Suprapubic skin (tissue), 3 donors: ENCODE data around the gene DGKH.

ENCODE experiments used
- EP300 ChIP-seq: sonication (generic); formaldehyde crosslinking; IDR thresholded peaks from one replicate; pipeline ENCODE4 v1.6.1; 2017; ENCODE audit warnings: antibody characterized with exemption
- POLR2A ChIP-seq, 2 donors: fragments of 450-650 bp; IDR thresholded peaks; one replicate each; pipeline ENCODE4 v1.6.1; 2017; ENCODE audit warnings: antibody characterized with exemption in 2 of 2, mild to moderate bottlenecking in 2 of 2, moderate library complexity in 2 of 2
- TF ChIP-seq, protein P1 (sequence below), 2 donors: fragments of 200-600 bp in 1 of 2; fragments of 450-650 bp in 1 of 2; sonication (generic) in 1 of 2; IDR thresholded peaks; one replicate each; pipeline ENCODE4 v1.5.1; 2016 to 2019; ENCODE audit warnings: antibody characterized with exemption in 2 of 2, mild to moderate bottlenecking in 1 of 2, moderate library complexity in 1 of 2

DNA sequence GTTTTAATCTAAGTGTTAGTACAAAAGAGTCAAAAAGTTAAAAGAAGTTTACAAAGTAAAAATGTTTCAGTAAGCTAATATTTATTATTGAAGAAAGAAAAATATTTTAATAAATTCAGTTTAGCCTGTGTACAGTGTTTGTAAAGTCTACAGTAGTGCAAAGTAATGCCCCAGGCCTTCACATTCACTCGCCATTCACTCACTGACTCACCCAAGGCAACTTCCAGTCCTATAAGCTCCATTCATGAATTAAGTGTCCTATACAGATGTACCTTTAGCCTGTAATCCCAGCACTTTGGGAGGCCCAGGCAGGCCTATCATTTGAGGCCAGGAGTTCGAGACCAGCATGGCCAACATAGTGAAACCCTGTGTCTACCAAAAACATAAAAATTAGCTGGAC lies 199.4 kb downstream of the DGKH start:
- TF ChIP-seq, protein P1, sequence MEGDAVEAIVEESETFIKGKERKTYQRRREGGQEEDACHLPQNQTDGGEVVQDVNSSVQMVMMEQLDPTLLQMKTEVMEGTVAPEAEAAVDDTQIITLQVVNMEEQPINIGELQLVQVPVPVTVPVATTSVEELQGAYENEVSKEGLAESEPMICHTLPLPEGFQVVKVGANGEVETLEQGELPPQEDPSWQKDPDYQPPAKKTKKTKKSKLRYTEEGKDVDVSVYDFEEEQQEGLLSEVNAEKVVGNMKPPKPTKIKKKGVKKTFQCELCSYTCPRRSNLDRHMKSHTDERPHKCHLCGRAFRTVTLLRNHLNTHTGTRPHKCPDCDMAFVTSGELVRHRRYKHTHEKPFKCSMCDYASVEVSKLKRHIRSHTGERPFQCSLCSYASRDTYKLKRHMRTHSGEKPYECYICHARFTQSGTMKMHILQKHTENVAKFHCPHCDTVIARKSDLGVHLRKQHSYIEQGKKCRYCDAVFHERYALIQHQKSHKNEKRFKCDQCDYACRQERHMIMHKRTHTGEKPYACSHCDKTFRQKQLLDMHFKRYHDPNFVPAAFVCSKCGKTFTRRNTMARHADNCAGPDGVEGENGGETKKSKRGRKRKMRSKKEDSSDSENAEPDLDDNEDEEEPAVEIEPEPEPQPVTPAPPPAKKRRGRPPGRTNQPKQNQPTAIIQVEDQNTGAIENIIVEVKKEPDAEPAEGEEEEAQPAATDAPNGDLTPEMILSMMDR (IDR thresholded peaks at IDR 0.05) = no peak
- TF ChIP-seq POLR2A (IDR thresholded peaks at IDR 0.05) = no peak
- TF ChIP-seq EP300 = no peak
